Activated B cell treated with CpG ODN at 0.5 μM for 24 hours (primary cell): ENCODE data around the gene FAAP20. TPM values are rescaled to one million over a fixed set of nuclear protein-coding genes. Genes with fewer than 3 reads are reported as not detected.

Experiments
- ATAC-seq: fragments of 200-7000 bp; cut with Tn5 transposase; one replicate; pipeline ENCODE4 v1.10.0; 2021; ENCODE audit warnings: low read depth, mild to moderate bottlenecking, moderate library complexity
- CTCF ChIA-PET: fragments of 350-600 bp; sonication (Branson Sonifier 250); formaldehyde crosslinking; loops from one replicate; lab custom pipeline; 2021; ENCODE audit warnings: antibody characterized with exemption; lab: Charles Lee
- POLR2A ChIA-PET: fragments of 350-600 bp; sonication (Branson Sonifier 250); formaldehyde crosslinking; loops from one replicate; lab custom pipeline; 2021; ENCODE audit warnings: antibody characterized with exemption; lab: Charles Lee
- DNase-seq: peaks from one replicate; pipeline ENCODE4 v3.0.0; 2022
- H3K27ac Mint-ChIP-seq: one replicate; pipeline ENCODE4 v1.8.0; 2020; ENCODE audit warnings: mixed read lengths
- H3K27me3 Mint-ChIP-seq: one replicate; pipeline ENCODE4 v1.8.0; 2021; ENCODE audit warnings: mixed read lengths
- H3K36me3 Mint-ChIP-seq: one replicate; pipeline ENCODE4 v1.8.0; 2021; ENCODE audit warnings: low read depth, mixed read lengths
- H3K4me1 Mint-ChIP-seq: one replicate; pipeline ENCODE4 v1.8.0; 2021; ENCODE audit warnings: mixed read lengths
- H3K4me3 Mint-ChIP-seq: one replicate; pipeline ENCODE4 v1.8.0; 2020; ENCODE audit warnings: mild to moderate bottlenecking, mixed read lengths
- H3K9me3 Mint-ChIP-seq: one replicate; pipeline ENCODE4 v1.8.0; 2020; ENCODE audit warnings: mixed read lengths
- CTCF ChIP-seq: fragments of 200-600 bp; IDR thresholded peaks from one replicate; pipeline ENCODE4 v1.8.0; 2022; ENCODE audit warnings: antibody characterized with exemption, mild to moderate bottlenecking
- intact Hi-C: fragments of 100-400 bp; cut with micrococcal nuclease; formaldehyde crosslinking; loops from one replicate; pipeline ENCODE4 v1.15.1; 2024
- total RNA-seq: library from RNA; stranded (reverse); gene quantifications from 2 replicates; pipeline ENCODE4 v1.2.3, GENCODE V29; 2022

FAAP20 gene
- total RNA-seq, 1 donor from 2014 or later = 73.7 TPM

GRCh38 chr1:2228157-2228594, 33.6 kb upstream of the FAAP20 start, which contains the start of gene SKI:
SKI (plus strand) TSS chr1:2228319; CDS start chr1:2228767, 448 bp downstream.
- Mint-ChIP-seq H3K27ac (peak within 1 kb of the TSS; percentile 88), H3K36me3 (peaks cover 11% of the 10 kb centered on the region), H3K4me1 (peaks cover 42% of the 10 kb centered on the region), H3K4me3 (peak within 1 kb of the TSS; percentile 95), H3K27me3 (no peaks in the 10 kb centered on the region), H3K9me3 (no peaks in the 10 kb centered on the region)
- POLR2A ChIA-PET = interaction anchor here (1.0 to 4.3 kb wide), 9 partner anchors 23 to 163 kb away, joined by 3 to 46 read pairs (median 8); partner anchors contain the start of genes FAAP20, MORN1 and RER1
- intact Hi-C loops = no loop called here
- CTCF ChIA-PET = interaction anchor here (1.0 kb wide), 1 partner anchor 33 kb away, joined by 3 read pairs; the partner anchor contains the start of gene FAAP20
- no peak for TF ChIP-seq CTCF
- DNase-seq = no peak
- no peak for ATAC-seq

GRCh38 chr1:2227346-2228156, 33.0 kb upstream of the FAAP20 start:
- Mint-ChIP-seq H3K9me3 (no peaks in the 10 kb centered on the region), H3K4me3 (peak overlapping the region; percentile 76), H3K4me1 (peaks cover 37% of the 10 kb centered on the region), H3K36me3 (peaks cover 11% of the 10 kb centered on the region), H3K27me3 (no peaks in the 10 kb centered on the region), H3K27ac (peak overlapping the region; percentile 56)
- ChIA-PET POLR2A (interaction anchor here (0.6 to 3.7 kb wide), 21 partner anchors 11 to 298 kb away, joined by 3 to 46 read pairs (median 5); partner anchors contain the start of genes FAAP20, MORN1 and RER1), CTCF (interaction anchor here (1.0 to 1.2 kb wide), 3 partner anchors 33 to 154 kb away, joined by 3 to 5 read pairs (median 5); partner anchors contain the start of gene FAAP20)
- no peak for TF ChIP-seq CTCF
- intact Hi-C loops = loop anchor here (1.0 to 2.0 kb wide), 4 partner anchors 15 to 88 kb away; no protein-coding TSS in a partner anchor
- ATAC-seq (peak; percentile 93), DNase-seq (peak; percentile 98)

GRCh38 chr1:2226525-2227345, 32.2 kb upstream of the FAAP20 start:
- intact Hi-C loops = loop anchor here (1.0 to 2.0 kb wide), 4 partner anchors 14 to 89 kb away; no protein-coding TSS in a partner anchor
- Mint-ChIP-seq H3K36me3 (peaks cover 9% of the 10 kb centered on the region), H3K9me3 (no peaks in the 10 kb centered on the region)

More at GRCh38 chr1:2226525-2227345, 32.2 kb upstream of the FAAP20 start:
- DNase-seq (no peak), ATAC-seq (no peak)
- no peak for TF ChIP-seq CTCF
- CTCF ChIA-PET = interaction anchor here (1.1 to 1.2 kb wide), 2 partner anchors 89 to 155 kb away, joined by 5 read pairs; no protein-coding TSS in a partner anchor
- peak overlapping the region; percentile 24 for H3K27ac Mint-ChIP-seq
- peak overlapping the region; percentile 83 for H3K4me3 Mint-ChIP-seq
- POLR2A ChIA-PET = interaction anchor here (0.8 to 3.7 kb wide), 9 partner anchors 12 to 299 kb away, joined by 3 to 46 read pairs (median 6); partner anchors contain the start of gene FAAP20
- peaks cover 29% of the 10 kb centered on the region for H3K4me1 Mint-ChIP-seq
- H3K27me3 Mint-ChIP-seq = no peaks in the 10 kb centered on the region
